ENCODE data around the gene GALP.
A peak's percentile ranks its signal among the peaks of the same experiment; 100 is the strongest.

GALP gene

GRCh38 chr19:56139847-56140582, 35.8 kb upstream of the GALP start:
- Histone ChIP-seq H3K27me3 (ENCODE audit: insufficient read depth, poor library complexity, severe bottlenecking) (no peaks in the 10 kb centered on the region), H3K27ac (ENCODE audit: poor library complexity, severe bottlenecking) (peak overlapping the region; percentile 41), H3K36me3 (ENCODE audit: low read depth) (no peaks in the 10 kb centered on the region), H3K4me1 (ENCODE audit: insufficient read depth, poor library complexity, severe bottlenecking) (no peaks in the 10 kb centered on the region), H3K9me3 (ENCODE audit: severe bottlenecking) (no peaks in the 10 kb centered on the region), H3K4me3 (ENCODE audit: severe bottlenecking) (peak overlapping the region; percentile 34)
- ATAC-seq (ENCODE audit: low read depth) (no peak), DNase-seq (ENCODE audit: low spot score) (no peak)
- TF ChIP-seq CTCF (IDR thresholded peaks at IDR 0.05; ENCODE audit: poor library complexity, severe bottlenecking) = no peak

GRCh38 chr19:56140583-56141416, 35.0 kb upstream of the GALP start, which contains the start of gene ZNF444:
Gene ZNF444 (plus strand): TSS chr19:56141287. CDS start chr19:56146912, 5,625 bp downstream.
- Histone ChIP-seq H3K9me3 (ENCODE audit: severe bottlenecking) (no peaks in the 10 kb centered on the region), H3K4me3 (ENCODE audit: severe bottlenecking) (peak within 1 kb of the TSS; percentile 34), H3K4me1 (ENCODE audit: insufficient read depth, poor library complexity, severe bottlenecking) (no peaks in the 10 kb centered on the region), H3K27me3 (ENCODE audit: insufficient read depth, poor library complexity, severe bottlenecking) (no peaks in the 10 kb centered on the region), H3K36me3 (ENCODE audit: low read depth) (no peaks in the 10 kb centered on the region), H3K27ac (ENCODE audit: poor library complexity, severe bottlenecking) (peak within 1 kb of the TSS; percentile 41)
- DNase-seq (ENCODE audit: low spot score) (peak; percentile 99), ATAC-seq (ENCODE audit: low read depth) (peak; percentile 95)
- TF ChIP-seq CTCF (IDR thresholded peaks at IDR 0.05; ENCODE audit: poor library complexity, severe bottlenecking) = no peak

- no peak for DNase-seq (ENCODE audit: low spot score)
- Histone ChIP-seq H3K27me3 (ENCODE audit: insufficient read depth, poor library complexity, severe bottlenecking) (no peaks in the 10 kb centered on the region), H3K4me3 (ENCODE audit: severe bottlenecking) (peak overlapping the region; percentile 34), H3K27ac (ENCODE audit: poor library complexity, severe bottlenecking) (peak overlapping the region; percentile 41), H3K4me1 (ENCODE audit: insufficient read depth, poor library complexity, severe bottlenecking) (no peaks in the 10 kb centered on the region), H3K9me3 (ENCODE audit: severe bottlenecking) (no peaks in the 10 kb centered on the region), H3K36me3 (ENCODE audit: low read depth) (no peaks in the 10 kb centered on the region)
- ATAC-seq (ENCODE audit: low read depth) = no peak
- TF ChIP-seq CTCF (IDR thresholded peaks at IDR 0.05; ENCODE audit: poor library complexity, severe bottlenecking) = no peak
These were observed 34.3 kb upstream of the GALP start for GRCh38 chr19:56141417-56141993.

GRCh38 chr19:56142087-56142787, 33.6 kb upstream of the GALP start:
- DNase-seq (ENCODE audit: low spot score) = no peak
- Histone ChIP-seq H3K36me3 (ENCODE audit: low read depth) (no peaks in the 10 kb centered on the region), H3K4me3 (ENCODE audit: severe bottlenecking) (peak overlapping the region; percentile 31), H3K4me1 (ENCODE audit: insufficient read depth, poor library complexity, severe bottlenecking) (no peaks in the 10 kb centered on the region), H3K27ac (ENCODE audit: poor library complexity, severe bottlenecking) (peak overlapping the region; percentile 41), H3K27me3 (ENCODE audit: insufficient read depth, poor library complexity, severe bottlenecking) (no peaks in the 10 kb centered on the region), H3K9me3 (ENCODE audit: severe bottlenecking) (no peaks in the 10 kb centered on the region)
- ATAC-seq (ENCODE audit: low read depth) = no peak
- no peak for TF ChIP-seq CTCF (IDR thresholded peaks at IDR 0.05; ENCODE audit: poor library complexity, severe bottlenecking)

All from RWPE2 (cell line).